HG02623 (cell line): ENCODE results near the gene MLKL.
A peak's percentile ranks its signal among the peaks of the same experiment; 100 is the strongest.
"Not testable (repeated sequence)": the region's sequence is repeated elsewhere in the genome, so short reads cannot be mapped to it uniquely, and the experiment has no call there.

Source experiments
- ATAC-seq: cut with Tn5 transposase; IDR thresholded peaks from one replicate; pipeline ENCODE4 v1.9.1; 2021; ENCODE audit warnings: moderate library complexity; ENCODE audit not compliant: unreplicated experiment

Gene MLKL

DNA sequence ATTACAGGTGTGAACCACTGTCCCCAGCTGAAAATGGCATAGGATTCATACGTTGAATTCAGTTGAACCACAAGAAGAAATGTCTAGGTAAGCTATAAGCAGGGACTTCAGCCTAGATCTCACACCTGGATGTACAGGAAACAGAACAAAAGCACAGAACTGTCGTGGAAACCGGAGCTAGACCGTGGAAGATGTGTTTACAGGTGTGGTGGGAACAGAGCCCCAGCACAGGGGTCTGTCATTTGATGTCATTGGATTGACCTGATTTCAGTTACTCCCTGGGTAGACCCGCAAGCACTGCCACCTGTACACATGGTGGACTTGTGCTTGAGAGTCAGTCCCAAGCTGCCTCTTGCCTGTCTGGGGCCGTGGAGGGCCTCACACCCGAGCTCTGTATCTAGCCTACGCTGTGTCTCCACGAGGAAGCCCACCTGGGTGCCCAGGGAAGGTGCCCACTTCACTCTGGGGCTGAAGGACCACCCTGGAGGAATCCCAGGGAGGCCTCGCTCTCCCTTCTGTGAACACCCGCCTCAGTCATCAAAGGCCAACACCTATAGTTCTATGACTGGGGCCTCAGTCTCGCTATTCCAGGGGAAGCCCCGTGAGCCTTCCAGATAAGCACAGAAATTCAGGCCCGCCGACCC, 32.2 kb upstream of the MLKL start:
- no peak for ATAC-seq

DNA sequence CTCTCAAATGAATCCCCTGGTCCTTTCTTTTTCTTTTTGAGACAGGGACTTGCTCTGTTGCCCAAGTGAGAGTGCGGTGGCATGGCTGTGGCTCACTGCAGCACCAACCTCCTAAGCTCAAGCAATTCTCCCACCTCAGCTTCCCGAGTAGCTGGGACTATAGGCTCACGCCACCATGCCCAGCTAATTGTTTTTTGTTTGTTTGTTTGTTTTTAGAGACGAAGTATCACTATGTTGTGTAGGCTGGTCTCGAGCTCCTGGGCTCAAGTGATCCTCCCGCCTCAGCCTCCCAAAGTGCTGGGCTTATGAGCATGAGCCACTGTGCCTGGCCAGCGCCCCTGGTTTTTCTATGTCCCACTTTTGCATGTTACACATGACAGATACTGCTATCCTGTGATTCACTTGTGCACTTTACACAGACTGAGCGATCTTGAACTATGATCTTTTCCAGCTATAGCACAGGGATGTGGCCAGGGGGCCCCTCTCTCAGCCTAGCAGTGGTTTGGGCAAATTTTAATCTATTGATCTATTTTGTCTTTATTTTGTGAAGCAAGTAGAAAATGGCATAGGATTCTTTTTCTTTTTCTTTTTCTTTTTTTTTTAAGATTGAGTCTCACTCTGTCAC, 31.3 kb upstream of the MLKL start:
- no peak for ATAC-seq

DNA sequence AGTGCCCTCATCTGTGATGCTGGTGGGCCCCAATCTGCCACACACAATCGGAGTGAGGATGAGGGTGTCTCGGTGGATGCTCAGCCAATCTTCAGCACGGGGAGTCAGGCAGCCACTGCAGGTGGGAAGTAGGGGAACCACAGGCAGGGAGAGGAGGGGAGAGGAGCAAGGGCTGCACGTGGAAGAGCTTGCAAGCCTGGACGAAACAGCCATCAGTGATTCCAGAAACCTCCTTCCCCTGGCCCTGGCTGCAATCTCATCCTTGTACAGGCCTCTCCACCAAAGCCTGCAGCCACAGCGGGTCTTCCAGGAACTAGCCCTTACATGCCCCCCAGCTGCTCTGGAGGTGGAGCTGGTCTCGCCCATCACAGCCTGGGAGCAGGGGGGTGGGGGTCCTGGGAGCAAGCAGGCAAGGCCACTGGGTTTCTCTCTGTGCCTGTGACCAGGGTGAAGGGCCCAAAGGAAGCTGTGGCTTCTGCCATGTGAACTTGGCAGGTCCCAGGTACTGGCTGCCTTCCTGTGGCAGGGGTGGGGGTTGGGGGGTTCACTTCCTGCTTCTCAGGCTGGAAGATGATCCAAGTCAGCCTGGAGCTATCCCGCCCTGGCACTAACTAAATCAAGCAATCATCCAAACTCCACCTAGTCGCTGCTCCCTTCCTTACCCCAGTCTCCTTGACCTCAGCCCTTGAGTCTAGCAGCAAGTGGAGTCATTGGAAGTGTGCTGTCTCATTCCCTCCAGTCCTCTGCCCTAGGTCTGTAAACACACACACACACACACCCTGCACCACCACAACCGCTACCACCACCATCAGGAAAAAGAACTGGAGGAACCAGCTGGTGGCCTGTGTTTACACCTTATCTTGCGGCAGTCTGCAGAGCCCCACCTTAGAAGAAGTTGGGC, 29.4 kb upstream of the MLKL start:
- ATAC-seq, result no peak

DNA sequence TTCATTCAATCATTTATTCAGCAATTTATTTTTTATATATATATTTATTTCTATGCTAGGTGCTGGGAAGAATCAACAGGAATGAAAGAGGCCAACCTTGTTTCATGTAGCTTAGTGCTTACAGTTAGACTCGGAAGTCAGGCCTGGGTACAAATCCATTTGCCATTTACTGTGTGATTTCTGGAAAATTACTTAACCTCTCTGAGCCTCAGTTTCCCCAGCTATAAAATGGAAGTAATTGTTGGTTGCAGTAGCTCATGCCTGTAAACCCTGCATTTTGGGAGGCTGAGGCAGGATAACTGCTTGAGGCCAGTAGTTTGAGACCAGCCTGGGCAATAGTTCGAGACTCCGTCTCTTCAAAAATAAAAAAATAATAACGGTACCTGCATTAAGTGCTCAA, 27.2 kb upstream of the MLKL start:
- ATAC-seq, result no peak

DNA sequence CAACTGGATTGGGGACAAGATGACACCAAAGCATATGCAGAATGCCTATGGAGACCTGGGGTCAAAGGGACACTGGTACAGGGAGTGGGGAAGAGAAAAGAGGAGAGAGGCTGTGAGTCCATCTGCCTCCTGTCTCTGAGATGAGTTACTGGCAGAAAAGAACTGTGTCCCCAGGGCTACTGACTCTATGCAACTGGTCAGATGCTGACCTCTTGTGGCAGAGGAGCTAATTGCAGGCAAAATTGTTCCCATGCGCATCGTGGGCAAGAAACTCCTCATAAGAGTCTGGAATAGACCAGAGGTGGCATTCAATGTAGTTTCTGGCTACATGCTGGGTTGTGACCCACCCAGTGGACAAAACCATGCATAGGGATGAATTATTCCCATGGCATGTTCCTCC, 26.1 kb upstream of the MLKL start:
- ATAC-seq, result no peak

DNA sequence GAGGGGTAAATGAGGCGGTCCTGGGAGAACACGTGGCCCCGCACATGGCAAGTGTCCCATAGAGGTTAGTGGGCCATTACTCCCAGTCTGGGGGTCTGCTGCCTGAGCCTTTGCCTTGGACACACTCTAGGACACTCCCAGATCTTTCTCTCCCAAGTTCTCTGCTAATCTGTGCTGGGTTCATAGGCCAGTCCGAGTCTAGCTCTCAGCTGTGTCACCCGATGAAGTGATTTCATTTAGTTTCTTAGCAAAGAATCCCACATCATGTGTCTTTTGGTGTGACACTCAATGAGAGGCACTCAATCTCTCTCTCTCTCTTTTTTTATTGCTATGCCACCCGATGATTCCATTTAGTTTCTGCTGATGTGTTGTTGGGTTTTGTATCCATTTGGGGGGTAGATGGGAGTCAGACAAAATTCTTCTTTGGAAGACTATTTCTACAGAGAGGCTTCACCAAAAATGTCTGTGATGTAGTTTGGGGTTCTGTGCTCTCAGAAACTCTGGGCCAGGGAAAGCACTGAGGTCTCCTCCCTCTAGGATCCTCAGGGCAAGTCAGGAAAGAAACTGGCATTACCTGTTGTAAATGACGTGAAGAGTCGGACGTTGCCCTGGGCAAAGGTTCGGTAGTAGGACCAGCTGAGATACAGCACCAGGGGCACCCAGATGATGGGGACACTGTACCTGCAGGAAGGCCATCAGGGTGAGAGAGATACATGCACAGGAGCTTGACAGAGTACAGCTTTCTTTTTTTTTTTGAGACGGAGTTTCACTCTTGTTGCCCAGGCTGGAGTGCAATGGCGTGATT, 25.2 kb upstream of the MLKL start:
- no peak for ATAC-seq

DNA sequence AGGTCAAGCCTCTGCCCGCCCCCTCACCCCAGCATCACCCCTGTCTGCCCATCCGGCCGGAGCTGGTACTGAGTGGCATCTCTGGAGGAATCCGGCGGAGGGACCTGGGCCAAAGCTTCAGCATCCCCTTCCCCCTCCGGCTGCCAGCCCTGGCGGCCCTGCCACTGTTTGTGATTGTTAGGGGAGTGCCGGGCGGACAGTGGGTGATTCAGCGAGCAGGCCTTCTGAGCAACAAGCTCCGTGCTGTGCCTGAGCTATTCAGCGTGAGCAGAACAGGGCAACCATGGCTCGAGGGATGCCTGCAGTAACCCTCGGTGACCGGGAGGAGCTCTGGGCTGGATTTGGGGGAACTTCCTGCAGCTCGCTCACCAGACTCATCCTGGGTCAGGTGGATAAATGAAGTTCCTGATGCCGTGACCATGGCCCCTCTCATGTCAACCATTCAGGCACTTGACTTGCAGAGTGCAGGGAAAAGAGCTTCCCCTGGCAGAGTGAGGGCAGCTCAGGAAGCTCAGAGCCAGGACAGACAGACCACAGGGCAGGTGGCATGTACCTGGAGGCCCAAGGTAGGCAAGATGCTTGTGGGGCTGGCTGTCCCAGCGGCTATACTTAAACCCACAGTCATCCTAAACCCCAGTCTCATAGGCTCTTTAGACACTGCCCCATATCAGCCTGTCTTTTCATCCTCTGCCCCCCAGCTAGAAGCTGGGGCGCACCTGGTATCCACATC, 24.3 kb upstream of the MLKL start:
- no peak for ATAC-seq

DNA sequence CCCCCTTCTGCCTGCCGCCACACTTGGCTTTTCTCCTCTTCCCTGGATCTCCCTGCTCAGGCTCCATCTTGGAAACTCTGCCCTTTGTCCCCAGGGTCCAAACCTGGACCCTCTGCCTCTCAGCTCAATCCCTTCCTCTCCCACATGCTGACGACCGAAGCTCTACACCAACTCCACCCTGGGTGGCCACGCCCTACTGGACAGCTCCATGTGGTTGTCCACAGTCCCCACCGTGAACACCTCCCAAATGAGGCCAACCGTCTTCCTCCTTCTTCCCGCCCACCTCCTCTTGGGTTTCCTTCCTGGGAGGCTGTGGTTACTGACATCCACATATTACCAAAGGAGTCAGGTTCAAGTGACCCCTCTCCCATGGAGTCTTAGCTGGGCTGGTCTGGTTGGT, 22.6 kb upstream of the MLKL start:
- ATAC-seq, result no peak

DNA sequence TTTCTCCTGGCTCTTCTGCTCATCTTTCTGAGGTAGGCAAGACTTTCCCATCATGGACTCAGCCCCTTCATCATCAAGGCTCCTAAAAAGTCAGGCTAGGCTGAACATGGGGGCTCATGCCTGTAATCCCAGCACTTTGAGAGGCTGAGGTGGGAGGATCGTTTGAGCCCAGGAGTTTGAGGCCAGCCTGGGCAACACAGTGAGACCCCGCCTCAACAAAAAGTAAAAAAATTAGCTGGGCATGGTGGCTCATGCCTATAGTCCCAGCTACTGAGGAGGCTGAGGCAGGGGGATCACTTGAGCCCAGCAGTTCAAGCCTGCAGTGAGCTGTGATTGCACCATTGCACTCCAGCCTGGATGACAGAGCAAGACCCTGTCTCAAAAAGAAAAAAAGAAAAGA, 21.5 kb upstream of the MLKL start:
- ATAC-seq, result not testable (repeated sequence)

DNA sequence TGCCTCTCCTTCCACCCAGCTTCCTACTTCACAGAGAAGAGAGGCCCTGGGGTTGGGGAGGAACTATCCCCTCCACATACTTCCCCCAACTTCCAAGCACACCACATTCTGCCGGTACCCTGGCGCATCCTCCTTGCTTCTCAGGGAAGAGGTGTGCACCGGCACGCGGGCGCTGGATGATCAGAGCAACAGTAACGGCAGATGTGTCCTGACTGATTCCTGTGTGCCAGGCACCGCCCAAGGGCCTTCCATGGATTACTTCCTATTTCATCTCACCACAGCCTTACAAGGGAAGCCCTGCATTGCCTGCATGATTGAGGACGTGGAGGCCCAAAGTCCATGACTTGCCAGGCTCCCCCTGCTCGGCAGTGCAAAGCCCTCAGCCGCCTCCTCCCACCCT, 21.1 kb upstream of the MLKL start:
- no peak for ATAC-seq

DNA sequence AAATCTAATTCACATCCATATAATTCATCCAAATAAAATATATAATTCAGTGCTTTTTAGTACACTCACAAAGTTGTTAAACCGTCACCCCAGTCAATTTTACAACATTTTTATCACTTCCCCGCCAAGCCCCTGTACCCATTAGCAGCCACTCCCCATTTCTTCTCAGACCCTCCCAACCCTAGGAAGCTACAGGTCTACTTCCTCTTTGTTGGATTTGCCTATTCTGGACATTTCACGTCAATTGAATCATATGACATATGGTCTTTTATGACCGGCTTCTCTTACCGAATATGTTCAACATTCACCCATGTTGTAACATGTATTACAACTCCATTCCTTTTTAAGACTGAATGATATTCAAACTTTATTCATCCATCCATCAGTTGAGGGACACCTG, 19.9 kb upstream of the MLKL start:
- no peak for ATAC-seq

DNA sequence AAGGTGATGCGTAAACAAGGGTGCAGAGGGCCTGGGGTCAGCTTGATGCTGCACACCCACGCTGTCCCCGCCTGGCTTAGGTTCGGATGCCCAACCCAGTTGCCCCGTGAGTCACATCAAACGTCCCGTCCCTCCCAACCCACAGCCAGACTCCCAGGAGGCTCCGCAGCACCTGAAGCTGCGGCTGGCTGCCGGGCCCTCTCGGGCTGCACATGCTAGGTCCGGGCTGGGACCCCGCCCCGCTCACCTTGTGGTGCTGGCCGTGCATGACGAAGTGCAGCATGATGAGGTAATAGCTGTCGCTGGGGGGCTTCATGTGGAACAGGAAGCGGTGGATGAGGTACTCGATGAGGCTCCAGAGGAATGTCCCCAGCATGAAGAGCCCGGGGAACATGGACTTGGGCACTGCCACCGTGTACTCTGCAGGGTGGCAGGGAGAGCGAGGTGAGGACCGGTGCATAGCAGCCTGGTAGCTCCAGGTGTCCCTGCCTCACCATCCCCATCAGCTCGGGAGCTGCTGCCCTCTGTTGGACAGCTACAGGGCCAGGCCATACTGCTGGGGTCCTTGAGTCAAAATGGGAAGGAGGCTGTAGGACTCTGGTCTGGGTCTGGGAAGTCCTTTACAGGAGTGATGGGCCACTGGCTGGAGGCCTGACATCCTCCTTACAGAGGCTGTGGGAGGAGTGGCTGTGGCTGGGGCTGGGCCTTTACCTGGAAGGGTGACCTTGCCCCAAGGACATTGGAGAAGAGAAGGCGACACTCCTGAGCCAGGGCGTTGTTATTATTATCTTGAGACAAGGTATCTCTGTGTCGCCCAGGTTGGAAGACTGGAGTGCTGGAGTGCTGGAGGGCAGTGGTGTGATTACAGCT, 18.3 kb upstream of the MLKL start:
- no peak for ATAC-seq

DNA sequence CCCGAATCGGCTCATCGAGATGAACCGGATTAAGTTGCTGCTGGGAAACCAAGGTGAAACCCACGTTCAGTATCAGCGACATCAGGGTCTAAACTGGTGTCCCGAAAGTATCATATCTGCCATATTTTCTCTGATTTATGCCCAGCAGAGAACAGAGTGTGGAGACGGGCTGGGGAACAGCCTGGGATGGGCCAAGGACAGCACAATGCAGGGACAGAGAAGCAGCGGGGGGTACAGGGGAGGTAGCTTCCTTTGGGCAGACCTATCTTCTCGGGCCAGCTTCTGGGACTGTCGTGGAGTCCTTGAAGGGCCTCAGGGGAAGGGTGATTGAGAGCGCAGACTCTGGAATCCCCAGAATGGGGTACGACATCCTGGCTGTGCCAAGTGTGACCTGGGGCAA, 17.5 kb upstream of the MLKL start:
- no peak for ATAC-seq

DNA sequence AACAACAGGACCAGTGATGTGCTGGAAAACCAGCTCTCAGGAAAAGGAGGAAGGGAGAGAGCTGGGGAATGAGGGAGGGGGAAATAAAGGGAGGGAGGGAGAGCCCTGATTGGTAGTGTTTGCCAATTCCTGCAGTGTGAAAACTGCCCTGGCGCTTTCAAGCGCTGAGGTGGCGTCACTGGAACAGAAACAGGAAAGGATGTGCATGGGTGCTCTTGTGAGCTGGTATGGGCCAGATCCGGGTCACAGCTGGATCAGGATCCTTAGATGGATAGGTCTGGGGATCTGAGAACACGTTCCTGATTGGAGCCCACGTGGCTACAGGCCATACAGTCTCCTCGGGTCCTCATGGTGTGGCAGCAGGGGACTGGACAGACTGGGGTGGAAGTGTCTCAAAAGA, 16.7 kb upstream of the MLKL start:
- no peak for ATAC-seq

DNA sequence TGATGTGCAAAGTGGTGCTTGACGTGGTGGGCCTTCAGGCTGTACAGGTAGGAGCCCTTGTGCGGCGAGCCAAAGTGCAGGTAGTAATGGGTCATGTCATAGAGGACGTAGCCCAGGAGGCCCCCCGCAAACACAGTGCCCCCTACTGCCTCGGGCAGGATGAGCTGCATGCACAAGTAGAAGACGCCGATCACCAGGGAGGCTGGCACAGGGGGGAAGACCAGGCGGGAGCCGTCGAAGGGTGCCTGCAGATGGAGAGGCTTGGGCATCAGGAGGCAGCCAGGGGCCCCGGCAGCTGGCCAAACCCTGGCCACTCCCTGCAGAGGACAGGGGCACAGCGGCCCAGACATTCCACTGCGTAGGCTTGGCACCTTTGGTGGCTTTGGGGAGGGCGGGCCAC, 15.7 kb upstream of the MLKL start:
- ATAC-seq, result no peak

DNA sequence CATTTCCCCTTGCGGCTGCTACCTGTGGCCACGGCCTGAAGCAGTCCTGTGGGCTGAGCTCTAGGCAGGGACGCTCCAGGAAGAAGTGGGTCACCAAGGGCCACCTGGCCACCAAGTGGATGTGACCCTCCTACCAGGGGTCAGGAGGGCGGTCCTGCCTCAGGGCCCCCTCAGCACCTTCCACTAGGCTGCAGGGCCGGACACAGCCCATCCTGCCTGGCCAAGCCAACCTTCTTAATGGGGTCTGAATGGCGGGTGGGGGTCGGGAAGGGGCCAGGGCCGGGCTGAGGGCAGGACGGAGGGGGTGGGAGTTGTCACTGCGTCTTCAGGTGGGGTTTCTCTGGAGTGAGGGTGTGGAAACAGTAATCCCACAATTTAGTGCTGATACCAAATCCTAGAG, 13.2 kb upstream of the MLKL start:
- no peak for ATAC-seq

DNA sequence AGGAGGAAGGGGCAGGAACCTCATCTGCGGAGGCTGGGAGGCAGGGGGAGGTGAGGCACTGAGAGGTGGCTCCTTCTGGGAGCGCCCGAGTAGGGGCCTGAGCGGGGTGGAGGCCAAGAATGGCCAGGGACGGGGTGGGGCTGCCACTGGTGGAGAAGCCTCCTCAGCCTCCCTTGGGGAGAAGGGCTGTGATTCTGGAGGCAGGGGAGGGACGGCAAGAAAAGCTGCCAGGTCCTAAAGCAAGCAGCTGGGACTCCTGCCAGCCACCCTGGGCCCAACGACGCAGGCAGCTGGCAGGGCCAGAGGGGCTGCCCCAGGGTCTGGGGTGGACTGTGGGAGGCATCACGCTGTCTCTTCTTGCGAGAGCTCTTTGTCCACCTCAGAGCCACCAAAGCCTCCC, 12.7 kb upstream of the MLKL start:
- no peak for ATAC-seq

DNA sequence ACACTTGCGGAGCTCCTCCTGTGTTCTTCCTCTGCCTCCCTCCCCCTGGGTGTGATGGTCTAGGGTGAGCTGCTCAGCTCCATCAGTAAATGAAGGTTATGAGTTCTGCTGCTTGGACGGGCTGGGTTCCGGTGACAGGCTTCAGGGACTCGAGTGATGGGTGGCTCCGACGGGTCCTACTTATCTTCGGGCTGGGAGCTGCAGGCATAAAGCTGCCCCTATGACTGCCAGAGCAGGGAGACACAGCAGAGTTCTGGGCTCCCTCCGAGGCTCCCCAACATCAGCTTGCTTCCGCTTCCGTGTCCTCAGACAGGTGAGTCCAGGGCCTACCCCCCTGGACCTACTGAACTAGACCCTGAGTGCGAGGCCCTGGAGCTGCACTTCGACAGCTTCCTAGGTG, 11.3 kb upstream of the MLKL start:
- ATAC-seq, result no peak

DNA sequence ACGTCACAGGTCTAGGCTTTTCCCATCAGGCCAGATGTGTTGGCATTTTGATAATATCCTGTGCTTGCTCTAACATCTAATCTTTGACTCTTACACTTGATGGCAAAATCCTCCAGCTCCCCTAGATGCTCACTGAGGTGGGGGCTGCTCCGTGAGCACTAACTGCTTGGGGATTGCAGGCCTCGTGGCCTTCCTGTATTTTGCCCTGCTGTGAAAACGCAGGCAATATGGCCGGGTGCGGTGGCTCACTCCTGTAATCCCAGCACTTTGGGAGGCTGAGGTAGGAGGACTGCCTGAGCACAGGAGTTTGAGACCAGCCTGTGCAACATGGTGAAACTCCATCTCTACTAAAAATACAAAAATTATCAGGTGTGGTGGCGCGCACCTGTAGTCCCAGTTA, 9.7 kb upstream of the MLKL start:
- no peak for ATAC-seq

DNA sequence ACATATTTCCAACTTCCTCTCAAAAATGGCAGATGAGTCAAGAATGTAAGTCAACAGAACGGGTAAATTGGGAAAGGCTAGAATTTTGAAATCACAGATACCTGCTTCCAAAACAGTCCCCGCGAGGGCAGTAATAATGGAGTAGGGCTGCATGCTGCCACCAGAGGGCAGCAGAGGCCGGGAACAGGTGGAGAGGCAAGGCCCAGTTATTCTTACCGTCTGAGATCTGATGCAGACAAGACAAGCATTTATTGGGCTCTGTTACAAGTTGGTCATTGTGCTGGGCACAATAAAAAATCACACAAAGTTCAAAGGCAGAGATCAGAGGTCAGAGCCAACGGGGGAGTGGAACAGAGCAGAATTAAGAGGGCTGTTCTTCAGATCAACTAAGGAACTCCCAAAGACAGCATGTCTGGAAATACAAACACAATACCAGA, 8.8 kb upstream of the MLKL start:
- ATAC-seq, result peak; percentile 80
